NCI-H2227 treated with DMSO at 0.1 percent for 48 hours (cell line): ENCODE results near the gene CORO2B.

ENCODE experiments used
- DNase-seq: peaks from one replicate; lab custom pipeline; 2025; lab: John Stamatoyannopoulos, UW

CORO2B gene

DNA sequence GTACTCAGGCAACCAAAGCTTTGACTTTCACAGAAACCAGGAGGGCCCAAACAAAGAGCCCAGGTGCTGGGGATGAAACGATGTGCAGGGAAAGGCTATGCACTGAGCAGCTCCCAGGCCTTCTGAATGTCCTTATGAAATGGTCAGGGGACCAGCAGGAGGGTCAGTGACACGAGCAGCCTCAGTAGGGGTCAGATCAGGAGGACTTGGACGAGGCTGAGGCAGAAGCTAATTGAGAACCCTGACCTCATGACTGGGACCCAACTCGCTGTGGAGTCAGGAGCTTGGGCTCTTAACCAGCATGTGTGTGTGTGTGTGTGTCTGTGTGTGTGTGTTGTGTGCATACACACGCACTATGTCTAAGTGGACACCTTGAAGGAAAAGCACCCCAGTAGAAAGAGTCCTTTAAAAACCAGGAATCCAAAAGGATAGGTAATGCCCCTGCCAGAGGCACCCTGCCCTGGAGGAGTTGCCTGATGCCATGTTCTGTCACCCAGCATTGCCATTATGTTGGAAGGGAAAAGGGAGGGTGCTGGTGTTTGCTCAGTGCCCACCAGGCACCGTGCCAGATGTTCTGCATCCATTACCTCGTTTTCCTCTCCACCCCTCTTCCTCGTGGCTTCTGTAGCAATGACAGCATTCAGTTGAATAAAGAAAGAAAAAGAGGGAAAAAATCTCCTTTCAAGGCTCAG lies 50.9 kb downstream of the CORO2B start:
- DNase-seq = no peak

DNA sequence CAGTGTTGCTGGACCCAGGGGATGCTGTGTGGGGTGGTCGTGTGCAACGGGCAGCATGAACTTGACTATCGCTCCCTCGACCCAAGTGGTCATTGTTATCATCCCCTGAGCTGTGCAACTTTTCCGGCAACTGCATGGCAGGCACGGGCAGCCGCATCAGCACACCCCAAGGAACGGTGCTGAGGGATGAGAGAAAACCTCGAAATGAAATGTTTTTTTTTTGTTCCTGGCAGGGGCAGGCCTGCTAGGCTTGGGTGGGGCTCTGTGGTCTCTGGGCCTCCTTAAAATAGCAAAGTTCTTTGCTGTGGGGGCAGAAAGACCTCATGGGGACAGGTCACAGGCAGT lies 51.4 kb downstream of the CORO2B start:
- DNase-seq = no peak

DNA sequence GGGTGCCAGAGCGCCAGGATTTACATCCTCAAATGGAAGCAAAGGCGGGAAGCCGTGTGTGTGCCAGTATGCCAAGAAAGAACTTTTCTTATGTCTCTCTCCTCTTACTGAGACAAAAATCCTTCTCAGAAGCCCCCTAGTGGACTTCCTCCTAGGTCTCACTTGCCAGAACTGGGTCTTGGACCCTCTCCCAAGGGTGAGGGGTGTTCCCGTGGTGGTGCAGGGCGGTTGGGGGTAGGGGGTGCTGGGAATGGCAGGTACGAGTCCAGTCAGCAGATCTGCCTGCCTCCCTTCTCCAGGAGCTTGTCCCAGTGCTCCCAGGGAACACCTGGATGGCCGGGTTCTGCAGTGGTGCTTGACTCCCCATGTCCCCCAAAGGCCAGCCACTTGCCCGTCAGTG lies 52.0 kb downstream of the CORO2B start:
- DNase-seq = no peak

DNA sequence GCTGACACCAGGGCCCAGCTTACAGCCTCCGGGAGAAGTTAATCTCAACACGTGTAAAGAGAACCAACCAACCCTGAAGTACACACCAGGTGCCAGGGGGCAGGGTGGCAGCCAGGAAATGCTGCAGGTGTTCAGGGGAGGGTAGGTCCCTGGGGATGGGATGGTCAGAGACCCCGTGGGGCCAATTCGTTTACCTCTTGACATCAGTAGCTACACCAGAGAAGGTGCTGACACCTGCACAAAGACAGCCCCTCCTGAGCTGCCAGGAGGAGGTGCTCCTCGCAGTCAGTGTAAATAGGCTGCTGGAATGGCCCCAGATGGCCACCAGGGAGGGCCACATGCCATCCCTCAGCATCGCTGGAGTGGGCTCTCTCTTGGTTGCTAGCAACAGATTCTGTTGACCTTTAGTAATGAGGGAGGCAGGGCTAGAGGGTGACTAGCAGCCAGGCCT lies 52.8 kb downstream of the CORO2B start:
- no peak for DNase-seq

DNA sequence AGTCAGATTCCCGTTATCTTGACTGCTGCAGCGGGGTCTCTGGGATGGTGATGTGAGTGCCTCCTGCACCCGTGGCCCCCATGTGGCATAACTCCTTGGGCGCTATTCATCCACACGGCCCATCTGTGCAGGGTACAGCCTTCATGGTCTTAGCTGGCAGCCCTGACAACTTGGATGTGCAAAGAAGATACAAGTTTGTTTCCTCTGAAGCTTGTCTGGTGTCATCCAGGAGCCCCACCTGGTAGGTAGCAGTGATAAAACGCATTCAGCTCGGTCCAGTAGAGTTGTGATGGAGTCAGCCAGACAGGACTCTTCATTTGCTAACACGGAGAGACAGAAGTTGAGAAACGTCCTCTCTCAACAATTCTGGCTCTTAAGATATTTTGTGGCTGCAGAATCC lies 53.3 kb downstream of the CORO2B start:
- no peak for DNase-seq

DNA sequence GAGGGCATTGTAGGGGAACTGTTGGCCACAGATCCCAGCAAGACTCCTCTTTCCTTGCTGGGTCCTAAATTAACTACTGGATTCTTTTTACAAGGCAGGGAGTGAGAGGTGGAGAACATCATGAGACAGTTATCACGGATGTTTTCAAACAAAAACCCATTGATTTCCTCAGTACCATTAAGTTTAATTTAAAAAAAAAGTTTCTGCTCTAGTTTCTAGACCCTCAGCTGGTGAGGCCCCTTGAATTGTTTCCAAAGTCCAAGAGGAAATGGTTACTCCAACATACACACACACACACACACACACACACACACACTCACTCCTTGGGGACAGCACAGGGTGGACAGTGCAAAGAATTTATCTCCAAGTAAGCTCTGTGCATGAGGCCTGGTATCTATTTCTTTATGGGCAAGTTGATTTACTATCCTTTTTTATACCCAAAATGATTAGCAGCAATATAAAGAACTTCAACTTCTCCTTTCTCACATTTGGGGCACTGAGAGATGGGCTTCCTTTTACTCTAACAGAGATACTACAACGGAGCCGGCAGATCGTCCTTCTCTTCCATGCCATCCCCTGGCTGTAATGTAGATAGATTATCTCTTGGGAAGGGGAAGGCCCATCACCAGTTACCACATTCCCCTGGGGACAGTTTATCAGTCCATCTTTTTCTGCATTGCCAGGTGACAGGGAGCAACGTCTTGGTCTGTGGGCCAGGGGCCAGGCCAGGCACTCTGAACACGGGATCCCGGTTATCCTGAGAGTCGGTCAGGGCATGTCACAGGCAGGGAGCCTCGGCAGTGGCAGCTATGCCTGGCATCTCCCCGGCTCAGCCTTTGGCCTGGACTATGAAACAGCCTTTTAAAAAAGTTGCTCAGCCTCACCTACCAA lies 54.7 kb downstream of the CORO2B start:
- no peak for DNase-seq

DNA sequence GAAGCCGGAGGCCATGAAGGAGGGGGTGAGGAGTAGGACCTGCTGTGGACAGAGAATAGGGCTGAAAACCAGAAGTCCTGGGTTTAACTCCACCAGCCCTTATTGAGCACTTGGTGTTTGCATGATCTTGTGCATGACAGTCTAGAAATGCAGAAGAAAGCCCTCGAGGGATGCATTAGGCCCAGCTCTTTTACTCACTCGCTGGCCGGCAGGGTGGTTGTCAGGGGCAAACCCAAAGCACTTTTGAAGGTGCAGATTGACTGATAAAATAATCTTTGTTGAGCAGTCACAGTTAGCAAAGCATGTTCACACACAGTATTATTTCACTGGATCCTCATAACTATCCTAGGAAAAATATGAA lies 55.3 kb downstream of the CORO2B start:
- DNase-seq = no peak

DNA sequence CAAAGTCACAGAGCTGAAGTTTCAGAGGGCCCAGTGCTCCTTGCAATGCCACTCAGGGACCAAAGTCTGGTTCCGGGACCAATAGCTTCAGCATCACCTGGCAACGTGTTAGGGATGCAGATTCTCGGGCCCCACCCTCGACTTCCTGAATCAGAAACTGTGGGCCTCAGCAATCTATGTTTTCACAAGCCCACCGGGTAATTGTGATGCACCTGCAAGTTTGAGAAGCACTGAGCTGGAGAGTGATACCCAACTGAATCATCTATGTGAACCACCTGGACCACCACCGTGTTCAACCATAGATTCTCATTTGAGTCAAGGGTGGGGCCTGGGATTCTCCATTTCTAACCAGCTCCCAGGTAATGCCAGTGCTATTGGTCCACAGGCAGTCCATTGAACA lies 55.7 kb downstream of the CORO2B start:
- DNase-seq = no peak

DNA sequence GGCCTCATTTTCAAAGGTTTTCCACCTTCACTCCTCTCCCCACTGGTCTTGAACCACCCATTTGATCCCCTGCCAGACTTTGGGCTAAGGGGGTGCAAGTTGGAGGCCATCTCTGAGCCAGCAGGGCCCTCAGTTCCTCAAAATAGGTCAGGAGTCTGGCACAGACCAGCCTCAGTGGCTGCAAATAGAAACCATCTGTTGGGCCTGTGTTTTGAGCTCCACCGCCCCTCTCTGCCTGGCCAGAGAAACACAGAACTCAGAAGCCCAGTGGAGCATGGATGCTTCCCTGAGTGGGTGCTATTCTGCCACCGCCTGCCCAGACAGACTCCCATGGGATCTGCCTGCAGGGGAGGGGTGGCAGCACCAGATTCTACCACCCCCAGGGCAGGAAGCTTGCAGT lies 56.3 kb downstream of the CORO2B start:
- no peak for DNase-seq

DNA sequence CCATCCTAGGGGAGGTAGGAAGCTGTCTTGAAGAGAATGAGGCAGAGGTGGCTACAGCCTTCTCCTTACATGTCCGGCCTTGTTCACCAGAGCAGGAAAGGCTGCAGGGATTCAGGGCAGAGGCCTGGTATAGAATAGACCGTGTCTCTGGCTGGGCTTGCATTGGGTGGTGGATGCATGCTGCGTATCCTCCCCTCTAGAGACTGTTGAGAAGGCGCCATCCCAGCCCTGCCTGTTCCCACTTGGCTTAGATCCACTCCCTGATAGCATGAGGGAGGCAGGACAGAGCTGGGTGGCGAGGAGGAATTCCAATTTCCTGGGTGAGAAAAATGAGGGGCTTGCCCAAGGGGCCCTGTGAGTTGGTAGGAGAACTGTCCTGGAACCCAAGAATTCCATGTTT lies 57.5 kb downstream of the CORO2B start:
- no peak for DNase-seq

DNA sequence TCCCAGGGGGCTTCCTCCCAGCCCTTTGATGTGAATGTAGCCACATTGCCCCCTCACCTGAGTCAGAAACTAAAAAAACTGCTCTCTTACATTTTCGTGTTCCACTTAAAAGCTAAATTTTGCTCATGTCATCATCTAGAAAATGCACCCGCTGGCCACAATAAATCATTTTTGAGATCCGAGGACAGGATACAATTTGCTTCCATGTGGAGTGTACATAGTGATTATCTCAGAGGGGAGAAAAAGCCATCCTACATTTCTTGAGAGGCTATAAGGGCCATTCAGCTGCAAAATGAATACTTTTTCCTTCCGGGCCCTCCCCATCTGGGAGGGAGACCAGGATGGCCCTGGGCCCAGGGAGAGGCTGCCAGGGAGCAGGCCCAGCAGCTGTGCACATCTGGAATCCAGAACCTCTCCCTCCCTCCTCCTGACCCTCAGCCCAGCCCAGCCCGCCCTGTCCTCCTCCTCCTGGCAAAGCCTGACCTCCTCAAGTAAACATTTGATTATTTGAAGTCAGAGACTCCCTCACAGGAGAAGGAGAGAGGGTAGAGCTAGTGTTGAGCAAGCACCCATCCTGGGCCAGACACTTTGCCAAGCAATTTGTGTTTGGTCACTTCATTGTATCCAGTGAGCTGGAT lies 59.1 kb downstream of the CORO2B start:
- DNase-seq = peak; percentile 84

DNA sequence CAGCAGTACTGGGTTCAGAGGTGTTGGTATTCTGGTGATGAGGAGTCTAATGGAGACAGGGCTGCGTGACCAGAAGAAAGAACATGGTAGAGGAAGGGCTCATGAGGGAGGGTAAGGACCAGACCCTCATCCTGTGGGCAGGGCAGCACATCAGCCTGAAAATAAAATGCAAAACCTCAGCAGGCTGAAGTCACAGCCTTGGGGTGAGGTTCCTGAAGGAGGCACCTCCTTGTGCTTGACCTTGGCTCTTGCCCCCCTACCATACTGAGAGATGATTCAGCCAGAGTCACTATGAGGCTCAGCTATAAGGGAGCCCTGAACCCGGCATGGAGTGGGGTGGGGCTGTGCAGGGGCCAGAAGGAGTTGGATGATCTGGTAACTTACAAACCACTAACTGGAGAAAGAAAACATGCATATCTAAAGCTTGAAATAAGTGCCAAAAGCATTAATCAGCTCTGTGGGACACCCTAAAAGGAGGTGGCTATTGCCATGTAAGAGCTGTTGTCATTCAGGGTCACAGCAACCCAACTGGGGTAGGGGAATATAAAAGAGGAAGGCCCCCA lies 60.2 kb downstream of the CORO2B start:
- no peak for DNase-seq

DNA sequence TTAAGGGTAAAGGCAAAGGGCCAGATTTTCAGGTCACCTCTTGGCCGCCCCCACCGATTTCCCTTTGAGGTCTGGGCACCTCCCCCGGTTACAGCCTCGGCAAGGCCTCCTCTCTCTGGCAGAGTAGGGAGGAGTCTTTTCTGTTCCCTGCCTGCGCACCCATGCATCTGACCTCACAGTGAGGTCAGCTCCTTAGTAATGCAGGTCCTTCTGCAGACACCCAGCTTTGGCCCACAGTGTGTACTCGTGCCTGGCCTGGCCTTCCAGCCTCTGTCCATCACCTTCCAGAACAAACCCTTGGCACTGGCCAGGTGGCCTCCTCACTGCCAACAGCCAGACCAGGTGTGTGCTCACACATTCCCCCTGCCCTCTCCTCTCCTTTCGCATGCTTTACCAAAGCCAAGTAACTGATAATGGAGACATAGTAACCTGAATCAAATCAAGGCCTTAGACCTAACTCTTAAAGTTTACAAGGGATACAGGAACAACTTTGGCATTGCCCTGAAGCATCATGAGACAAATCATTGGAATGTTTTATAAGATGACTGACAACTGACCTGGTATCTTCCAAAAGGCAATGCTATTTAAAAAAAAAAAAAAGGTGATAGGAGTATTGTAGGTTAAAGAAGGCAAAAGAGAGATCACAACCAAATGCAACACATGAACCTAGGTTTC lies 61.3 kb downstream of the CORO2B start:
- DNase-seq = no peak

DNA sequence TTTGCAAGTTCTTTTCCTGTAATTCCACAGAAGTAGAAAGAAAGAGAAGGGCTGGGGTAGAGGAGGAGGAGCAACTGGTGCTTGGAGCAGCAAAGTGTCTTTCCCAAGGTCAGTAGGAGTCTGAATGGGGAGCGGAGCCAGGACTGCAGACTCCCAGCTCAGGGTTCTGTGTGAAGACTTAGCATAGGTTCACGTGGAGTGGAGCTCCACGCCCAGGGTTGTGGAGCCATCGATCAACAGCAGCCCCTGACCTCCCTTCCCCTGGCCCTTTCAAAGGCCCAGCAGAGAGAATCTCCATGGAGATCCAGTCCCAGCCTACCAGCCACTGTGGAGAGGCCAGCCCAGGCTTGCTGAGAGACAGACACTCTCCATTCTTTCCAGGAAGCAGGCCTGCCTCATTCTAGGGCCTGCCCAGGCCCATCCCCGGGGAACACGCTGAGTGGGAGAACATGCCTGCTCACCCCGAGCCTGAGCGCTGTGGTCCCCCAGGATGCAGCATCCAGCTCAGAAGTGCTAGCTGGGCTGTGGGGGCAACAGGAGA lies 62.1 kb downstream of the CORO2B start:
- DNase-seq = no peak

DNA sequence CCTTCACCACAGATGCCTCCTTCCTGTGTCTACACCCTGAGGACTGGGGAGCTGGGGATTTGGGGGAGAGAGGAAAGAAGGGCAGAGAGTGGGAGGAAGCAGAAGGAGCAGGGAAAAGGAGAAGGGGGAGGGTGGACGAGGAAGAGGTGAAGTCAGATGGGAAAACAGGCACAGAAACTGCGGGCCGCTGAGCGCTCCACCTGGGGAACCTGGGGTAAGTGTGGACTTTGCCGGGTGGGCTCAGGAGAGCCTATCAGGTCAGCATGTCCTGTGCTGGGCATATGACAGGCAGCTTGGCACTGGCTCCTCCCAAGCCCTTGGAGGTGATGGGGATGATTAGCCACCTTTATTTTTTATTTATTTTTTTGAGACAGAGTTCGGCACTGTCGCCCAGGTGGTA lies 62.6 kb downstream of the CORO2B start:
- no peak for DNase-seq

DNA sequence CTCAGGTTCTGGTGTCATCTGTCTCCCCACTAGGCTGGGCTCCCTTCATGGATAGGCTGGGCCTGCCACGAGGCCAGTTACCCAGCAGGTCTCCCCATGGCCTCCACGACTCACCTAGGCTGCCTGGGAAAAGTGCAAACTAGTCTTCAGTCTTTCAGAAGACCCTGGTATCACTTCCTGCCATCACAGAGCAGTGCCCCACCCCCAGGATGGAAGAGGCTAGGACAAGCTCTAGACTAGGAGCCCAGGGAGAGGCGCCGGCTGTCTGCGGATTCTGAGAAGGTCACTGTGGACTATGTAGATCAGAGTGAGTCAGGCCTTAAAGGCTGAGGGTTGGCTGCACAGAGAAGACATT lies 63.7 kb downstream of the CORO2B start:
- DNase-seq = no peak

DNA sequence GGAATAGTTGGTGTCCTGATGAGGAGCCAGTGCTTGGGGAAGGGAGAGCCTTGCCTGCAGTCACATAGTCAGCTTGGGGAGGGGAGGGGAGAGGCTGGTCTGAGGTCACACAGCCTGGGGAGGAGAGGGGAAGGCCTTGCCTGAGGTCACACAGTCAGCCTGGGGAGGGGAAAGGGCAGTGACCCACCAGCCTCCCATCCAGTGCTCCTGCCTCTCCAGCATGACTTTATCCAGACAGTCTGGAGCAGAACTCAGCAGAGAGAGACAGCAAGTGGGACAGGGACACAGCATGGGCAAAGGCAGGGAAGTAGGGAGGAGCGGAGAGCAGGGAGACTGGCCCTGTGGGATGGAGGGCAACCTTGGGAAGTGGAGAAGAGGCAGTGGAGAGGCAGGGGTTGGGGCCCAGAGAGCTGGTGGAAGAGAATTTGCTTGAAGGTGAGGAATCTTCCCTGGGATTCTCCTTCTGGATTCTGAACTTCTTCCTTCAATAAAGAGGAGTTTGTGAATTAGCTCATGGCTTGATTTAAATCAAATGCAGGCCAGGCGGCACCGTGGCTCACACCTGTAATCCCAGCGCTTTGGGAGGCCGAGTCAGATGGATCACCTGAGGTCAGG lies 64.5 kb downstream of the CORO2B start:
- DNase-seq = no peak

DNA sequence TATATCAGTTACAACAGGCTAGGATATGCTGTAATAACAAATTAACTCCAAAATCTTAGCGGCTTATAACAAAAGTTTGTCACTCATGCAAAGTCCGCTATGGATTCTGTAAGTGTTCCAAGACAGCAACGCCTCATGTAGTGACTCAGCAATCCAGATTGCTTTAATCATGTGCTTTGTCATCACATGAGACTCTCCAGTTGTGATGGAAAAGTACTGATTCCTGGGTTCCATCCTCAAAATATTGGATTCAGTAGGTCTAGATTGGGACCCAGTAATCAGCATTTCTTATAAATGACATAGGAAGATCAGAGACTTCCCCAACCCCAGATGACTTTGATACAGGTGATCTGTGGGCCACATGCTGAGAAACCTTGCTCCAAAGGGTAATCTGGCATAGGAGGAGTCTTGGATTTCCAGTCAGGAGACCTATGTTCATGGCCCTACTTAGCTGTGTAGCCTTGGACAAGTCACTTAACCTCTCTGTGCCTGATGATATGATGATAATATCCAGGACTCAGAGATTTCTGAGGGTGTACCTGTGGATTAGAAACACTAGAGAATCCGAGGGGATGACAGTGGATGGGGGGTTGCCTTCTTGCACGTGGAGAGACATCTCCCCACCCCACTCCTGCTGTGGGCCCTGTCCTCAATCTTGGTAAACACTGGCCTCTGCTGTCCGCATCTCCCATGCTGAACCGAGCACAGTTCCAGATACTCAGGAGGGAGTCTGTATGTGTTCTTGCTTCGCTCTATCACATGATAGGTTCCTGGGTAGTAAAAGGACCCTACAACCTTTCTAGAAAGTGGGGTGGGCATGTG lies 65.5 kb downstream of the CORO2B start:
- DNase-seq = no peak

DNA sequence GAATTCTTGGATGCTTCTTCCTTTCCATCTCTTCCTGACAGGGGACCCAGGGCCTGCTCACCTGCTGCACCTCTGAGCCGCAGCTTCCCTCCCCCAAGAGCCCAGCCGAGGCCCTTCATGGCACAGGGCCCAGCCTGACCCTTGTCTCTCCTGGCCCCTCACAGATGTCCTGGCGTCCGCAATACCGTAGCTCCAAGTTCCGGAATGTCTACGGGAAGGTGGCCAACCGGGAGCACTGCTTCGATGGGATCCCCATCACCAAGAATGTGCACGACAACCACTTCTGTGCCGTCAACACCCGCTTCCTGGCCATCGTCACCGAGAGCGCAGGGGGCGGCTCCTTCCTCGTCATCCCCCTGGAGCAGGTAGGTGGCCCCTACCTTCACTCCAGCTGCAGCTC lies 66.2 kb downstream of the CORO2B start:
- DNase-seq = no peak

DNA sequence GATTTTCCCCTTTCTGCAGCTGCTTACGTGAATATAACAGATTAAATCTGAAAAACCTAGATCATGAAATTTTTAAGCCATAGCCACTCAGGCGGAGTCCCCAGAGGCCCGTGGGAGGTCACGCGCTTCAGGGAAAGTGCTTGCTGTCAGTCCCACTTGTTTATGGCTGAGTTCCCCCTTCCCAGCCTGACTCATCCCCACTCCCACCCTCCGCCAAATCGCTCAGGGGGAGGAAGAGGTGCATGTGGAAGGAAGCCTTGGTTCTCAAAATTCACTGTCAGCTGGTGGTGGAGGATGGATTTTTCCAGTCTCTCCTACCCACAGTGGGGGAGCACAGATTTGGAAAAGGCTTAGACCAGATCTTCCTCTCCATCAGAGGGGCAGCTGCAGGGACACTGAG lies 67.4 kb downstream of the CORO2B start:
- no peak for DNase-seq

DNA sequence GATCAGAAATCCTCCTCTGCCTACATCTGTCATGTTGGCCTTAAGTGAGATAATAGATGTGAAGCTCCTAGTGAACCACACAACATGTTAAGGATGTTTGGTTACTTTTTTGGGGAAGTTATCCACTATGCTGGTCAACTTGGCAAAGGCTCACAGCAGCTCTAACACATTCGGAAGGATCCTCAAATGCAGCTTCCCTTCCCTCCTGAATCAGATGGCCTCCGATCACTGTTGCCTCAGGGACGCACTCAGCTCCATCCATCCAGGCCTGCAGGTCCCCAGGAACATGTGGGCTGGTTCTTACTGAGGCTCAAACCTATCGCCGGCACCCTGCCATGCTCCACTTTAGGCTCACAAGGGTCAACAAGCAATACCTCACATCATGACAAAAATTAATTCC lies 67.9 kb downstream of the CORO2B start:
- DNase-seq = no peak
